K562 (cell line): ENCODE results near the gene DUOXA2.
"Not testable (repeated sequence)": the region's sequence is repeated elsewhere in the genome, so short reads cannot be mapped to it uniquely, and the experiment has no call there.

ENCODE experiments used
- BRCA1 ChIP-seq, 2 experiments: fragments of 450-650 bp in 1 of 2; sonication (generic) in 1 of 2; formaldehyde crosslinking in 1 of 2; IDR thresholded peaks; 2 replicates each; pipeline versions ENCODE4 v1.5.0 to v1.6.1; 2017 to 2020; ENCODE audit warnings: mild to moderate bottlenecking in 1 of 2, missing genetic modification reagents in 1 of 2
- CREM ChIP-seq: IDR thresholded peaks from 2 replicates; pipeline ENCODE4 v1.6.1; 2014; ENCODE audit warnings: antibody characterized with exemption, low read depth
- EZH2 ChIP-seq: IDR thresholded peaks from 2 replicates; pipeline ENCODE4 v1.6.1; 2012; ENCODE audit warnings: low read depth, mild to moderate bottlenecking, inconsistent platforms, low read length, borderline replicate concordance
- JUNB ChIP-seq: fragments of 450-650 bp; formaldehyde crosslinking; conservative IDR thresholded peaks from 2 replicates; pipeline ENCODE4 v1.4.0; 2020; ENCODE audit warnings: mild to moderate bottlenecking
- JUND ChIP-seq, 2 experiments: IDR thresholded peaks; 2 replicates in 1 of 2; 3 replicates in 1 of 2; pipeline ENCODE4 v1.6.1; 2011; ENCODE audit warnings: borderline replicate concordance in 2 of 2, low read depth in 2 of 2, low read length in 2 of 2, improper control_type of control experiment in 1 of 2, missing biosample characterization in 1 of 2, missing genetic modification characterization in 1 of 2, missing genetic modification reagents in 1 of 2
- KDM5B ChIP-seq: fragments of 200-600 bp; sonication (generic); IDR thresholded peaks from 2 replicates; pipeline ENCODE4 v1.6.1; 2012; ENCODE audit warnings: low read depth, mild to moderate bottlenecking, moderate library complexity, low read length, control low read depth, inconsistent platforms; ENCODE audit not compliant: insufficient replicate concordance
- LCOR ChIP-seq: sonication (generic); formaldehyde crosslinking; IDR thresholded peaks from 2 replicates; pipeline ENCODE4 v1.8.0; 2022; ENCODE audit warnings: mild to moderate bottlenecking, missing genetic modification reagents
- TARDBP ChIP-seq: fragments of 450-650 bp; IDR thresholded peaks from 2 replicates; pipeline ENCODE4 v1.6.1; 2016
- TF ChIP-seq, protein P1 (sequence below): fragments of 200-600 bp; sonication (generic); IDR thresholded peaks from one replicate; pipeline ENCODE4 v1.6.1; 2012; ENCODE audit warnings: mild to moderate bottlenecking, low read depth, low read length, inconsistent platforms
- TF ChIP-seq, protein P2 (sequence below): IDR thresholded peaks from 2 replicates; pipeline ENCODE4 v1.6.1; 2014; ENCODE audit warnings: antibody characterized with exemption
- TF ChIP-seq, protein P3 (sequence below): fragments of 250-450 bp; sonication (Bioruptor Pico); IDR thresholded peaks from 2 replicates; pipeline ENCODE4 v1.5.0; 2022; ENCODE audit warnings: mild to moderate bottlenecking
- TF ChIP-seq, protein P4 (sequence below), 2 experiments: IDR thresholded peaks; 2 replicates each; pipeline ENCODE4 v1.6.1; 2011; ENCODE audit warnings: borderline replicate concordance in 1 of 2, control low read depth in 1 of 2, low read depth in 1 of 2, low read length in 1 of 2, mild to moderate bottlenecking in 1 of 2, mixed read lengths in 1 of 2, moderate library complexity in 1 of 2; ENCODE audit not compliant: insufficient read depth in 1 of 2, insufficient read length in 1 of 2, poor library complexity in 1 of 2, severe bottlenecking in 1 of 2; ENCODE audit errors: extremely low read depth in 1 of 2
- TF ChIP-seq, protein P5 (sequence below): fragments of 450-650 bp; IDR thresholded peaks from 2 replicates; pipeline ENCODE4 v1.6.1; 2016; ENCODE audit warnings: antibody characterized with exemption

DNA sequence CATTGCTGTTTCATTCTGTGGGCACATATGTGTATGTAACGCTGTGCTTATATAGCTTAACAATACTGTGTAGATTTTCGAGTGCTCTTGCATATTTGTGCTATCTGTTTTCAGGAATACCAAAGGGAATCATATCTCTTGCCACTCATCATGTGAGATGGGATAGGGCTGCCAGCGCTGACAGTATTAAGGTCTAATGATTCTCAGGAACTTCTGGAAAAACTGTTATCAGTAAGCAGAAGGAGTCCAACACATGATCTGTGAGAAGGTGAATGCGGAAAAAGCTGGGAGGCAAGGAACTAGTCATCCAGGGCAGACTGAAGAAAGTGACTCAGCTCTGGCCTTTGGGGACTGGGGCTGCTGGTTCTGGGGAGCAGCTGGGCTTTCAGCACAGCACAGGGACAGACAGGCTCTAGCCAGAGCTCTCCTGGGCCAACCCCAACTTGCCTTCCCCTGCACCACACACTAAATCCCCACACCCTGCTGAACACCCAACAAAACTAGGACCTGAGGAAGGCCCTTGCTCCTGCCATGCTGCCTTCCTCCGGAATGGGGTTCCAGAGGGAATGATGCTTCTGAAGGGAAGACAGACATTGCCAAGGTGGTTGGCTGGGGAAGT, 34.4 kb upstream of the DUOXA2 start:
- TF ChIP-seq CREM; BRCA1 (IDR thresholded peaks at IDR 0.05); BRCA1 (CRISPR knock-in tag; IDR thresholded peaks at IDR 0.05); KDM5B; LCOR (CRISPR knock-in tag); TARDBP; JUND (IDR thresholded peaks at IDR 0.05; ENCODE audit: borderline replicate concordance, low read depth, low read length); JUND (tag; IDR thresholded peaks at IDR 0.05; ENCODE audit: borderline replicate concordance, low read depth, low read length); JUNB (CRISPR knock-in tag); EZH2: not testable (repeated sequence)
- TF ChIP-seq, protein P1, sequence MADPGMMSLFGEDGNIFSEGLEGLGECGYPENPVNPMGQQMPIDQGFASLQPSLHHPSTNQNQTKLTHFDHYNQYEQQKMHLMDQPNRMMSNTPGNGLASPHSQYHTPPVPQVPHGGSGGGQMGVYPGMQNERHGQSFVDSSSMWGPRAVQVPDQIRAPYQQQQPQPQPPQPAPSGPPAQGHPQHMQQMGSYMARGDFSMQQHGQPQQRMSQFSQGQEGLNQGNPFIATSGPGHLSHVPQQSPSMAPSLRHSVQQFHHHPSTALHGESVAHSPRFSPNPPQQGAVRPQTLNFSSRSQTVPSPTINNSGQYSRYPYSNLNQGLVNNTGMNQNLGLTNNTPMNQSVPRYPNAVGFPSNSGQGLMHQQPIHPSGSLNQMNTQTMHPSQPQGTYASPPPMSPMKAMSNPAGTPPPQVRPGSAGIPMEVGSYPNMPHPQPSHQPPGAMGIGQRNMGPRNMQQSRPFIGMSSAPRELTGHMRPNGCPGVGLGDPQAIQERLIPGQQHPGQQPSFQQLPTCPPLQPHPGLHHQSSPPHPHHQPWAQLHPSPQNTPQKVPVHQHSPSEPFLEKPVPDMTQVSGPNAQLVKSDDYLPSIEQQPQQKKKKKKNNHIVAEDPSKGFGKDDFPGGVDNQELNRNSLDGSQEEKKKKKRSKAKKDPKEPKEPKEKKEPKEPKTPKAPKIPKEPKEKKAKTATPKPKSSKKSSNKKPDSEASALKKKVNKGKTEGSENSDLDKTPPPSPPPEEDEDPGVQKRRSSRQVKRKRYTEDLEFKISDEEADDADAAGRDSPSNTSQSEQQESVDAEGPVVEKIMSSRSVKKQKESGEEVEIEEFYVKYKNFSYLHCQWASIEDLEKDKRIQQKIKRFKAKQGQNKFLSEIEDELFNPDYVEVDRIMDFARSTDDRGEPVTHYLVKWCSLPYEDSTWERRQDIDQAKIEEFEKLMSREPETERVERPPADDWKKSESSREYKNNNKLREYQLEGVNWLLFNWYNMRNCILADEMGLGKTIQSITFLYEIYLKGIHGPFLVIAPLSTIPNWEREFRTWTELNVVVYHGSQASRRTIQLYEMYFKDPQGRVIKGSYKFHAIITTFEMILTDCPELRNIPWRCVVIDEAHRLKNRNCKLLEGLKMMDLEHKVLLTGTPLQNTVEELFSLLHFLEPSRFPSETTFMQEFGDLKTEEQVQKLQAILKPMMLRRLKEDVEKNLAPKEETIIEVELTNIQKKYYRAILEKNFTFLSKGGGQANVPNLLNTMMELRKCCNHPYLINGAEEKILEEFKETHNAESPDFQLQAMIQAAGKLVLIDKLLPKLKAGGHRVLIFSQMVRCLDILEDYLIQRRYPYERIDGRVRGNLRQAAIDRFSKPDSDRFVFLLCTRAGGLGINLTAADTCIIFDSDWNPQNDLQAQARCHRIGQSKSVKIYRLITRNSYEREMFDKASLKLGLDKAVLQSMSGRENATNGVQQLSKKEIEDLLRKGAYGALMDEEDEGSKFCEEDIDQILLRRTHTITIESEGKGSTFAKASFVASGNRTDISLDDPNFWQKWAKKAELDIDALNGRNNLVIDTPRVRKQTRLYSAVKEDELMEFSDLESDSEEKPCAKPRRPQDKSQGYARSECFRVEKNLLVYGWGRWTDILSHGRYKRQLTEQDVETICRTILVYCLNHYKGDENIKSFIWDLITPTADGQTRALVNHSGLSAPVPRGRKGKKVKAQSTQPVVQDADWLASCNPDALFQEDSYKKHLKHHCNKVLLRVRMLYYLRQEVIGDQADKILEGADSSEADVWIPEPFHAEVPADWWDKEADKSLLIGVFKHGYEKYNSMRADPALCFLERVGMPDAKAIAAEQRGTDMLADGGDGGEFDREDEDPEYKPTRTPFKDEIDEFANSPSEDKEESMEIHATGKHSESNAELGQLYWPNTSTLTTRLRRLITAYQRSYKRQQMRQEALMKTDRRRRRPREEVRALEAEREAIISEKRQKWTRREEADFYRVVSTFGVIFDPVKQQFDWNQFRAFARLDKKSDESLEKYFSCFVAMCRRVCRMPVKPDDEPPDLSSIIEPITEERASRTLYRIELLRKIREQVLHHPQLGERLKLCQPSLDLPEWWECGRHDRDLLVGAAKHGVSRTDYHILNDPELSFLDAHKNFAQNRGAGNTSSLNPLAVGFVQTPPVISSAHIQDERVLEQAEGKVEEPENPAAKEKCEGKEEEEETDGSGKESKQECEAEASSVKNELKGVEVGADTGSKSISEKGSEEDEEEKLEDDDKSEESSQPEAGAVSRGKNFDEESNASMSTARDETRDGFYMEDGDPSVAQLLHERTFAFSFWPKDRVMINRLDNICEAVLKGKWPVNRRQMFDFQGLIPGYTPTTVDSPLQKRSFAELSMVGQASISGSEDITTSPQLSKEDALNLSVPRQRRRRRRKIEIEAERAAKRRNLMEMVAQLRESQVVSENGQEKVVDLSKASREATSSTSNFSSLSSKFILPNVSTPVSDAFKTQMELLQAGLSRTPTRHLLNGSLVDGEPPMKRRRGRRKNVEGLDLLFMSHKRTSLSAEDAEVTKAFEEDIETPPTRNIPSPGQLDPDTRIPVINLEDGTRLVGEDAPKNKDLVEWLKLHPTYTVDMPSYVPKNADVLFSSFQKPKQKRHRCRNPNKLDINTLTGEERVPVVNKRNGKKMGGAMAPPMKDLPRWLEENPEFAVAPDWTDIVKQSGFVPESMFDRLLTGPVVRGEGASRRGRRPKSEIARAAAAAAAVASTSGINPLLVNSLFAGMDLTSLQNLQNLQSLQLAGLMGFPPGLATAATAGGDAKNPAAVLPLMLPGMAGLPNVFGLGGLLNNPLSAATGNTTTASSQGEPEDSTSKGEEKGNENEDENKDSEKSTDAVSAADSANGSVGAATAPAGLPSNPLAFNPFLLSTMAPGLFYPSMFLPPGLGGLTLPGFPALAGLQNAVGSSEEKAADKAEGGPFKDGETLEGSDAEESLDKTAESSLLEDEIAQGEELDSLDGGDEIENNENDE = not testable (repeated sequence)
- TF ChIP-seq, protein P2, sequence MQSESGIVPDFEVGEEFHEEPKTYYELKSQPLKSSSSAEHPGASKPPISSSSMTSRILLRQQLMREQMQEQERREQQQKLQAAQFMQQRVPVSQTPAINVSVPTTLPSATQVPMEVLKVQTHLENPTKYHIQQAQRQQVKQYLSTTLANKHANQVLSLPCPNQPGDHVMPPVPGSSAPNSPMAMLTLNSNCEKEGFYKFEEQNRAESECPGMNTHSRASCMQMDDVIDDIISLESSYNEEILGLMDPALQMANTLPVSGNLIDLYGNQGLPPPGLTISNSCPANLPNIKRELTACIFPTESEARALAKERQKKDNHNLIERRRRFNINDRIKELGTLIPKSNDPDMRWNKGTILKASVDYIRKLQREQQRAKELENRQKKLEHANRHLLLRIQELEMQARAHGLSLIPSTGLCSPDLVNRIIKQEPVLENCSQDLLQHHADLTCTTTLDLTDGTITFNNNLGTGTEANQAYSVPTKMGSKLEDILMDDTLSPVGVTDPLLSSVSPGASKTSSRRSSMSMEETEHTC = not testable (repeated sequence)
- TF ChIP-seq, protein P3, sequence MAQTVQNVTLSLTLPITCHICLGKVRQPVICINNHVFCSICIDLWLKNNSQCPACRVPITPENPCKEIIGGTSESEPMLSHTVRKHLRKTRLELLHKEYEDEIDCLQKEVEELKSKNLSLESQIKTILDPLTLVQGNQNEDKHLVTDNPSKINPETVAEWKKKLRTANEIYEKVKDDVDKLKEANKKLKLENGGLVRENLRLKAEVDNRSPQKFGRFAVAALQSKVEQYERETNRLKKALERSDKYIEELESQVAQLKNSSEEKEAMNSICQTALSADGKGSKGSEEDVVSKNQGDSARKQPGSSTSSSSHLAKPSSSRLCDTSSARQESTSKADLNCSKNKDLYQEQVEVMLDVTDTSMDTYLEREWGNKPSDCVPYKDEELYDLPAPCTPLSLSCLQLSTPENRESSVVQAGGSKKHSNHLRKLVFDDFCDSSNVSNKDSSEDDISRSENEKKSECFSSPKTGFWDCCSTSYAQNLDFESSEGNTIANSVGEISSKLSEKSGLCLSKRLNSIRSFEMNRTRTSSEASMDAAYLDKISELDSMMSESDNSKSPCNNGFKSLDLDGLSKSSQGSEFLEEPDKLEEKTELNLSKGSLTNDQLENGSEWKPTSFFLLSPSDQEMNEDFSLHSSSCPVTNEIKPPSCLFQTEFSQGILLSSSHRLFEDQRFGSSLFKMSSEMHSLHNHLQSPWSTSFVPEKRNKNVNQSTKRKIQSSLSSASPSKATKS (CRISPR knock-in tag) = not testable (repeated sequence)
- TF ChIP-seq, protein P4, sequence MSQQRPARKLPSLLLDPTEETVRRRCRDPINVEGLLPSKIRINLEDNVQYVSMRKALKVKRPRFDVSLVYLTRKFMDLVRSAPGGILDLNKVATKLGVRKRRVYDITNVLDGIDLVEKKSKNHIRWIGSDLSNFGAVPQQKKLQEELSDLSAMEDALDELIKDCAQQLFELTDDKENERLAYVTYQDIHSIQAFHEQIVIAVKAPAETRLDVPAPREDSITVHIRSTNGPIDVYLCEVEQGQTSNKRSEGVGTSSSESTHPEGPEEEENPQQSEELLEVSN (IDR thresholded peaks at IDR 0.05; ENCODE audit: borderline replicate concordance in 1 of 2, extremely low read depth in 1 of 2, insufficient read depth in 1 of 2, insufficient read length in 1 of 2, low read depth in 1 of 2, low read length in 1 of 2, poor library complexity in 1 of 2, severe bottlenecking in 1 of 2) = not testable (repeated sequence)
- TF ChIP-seq, protein P5, sequence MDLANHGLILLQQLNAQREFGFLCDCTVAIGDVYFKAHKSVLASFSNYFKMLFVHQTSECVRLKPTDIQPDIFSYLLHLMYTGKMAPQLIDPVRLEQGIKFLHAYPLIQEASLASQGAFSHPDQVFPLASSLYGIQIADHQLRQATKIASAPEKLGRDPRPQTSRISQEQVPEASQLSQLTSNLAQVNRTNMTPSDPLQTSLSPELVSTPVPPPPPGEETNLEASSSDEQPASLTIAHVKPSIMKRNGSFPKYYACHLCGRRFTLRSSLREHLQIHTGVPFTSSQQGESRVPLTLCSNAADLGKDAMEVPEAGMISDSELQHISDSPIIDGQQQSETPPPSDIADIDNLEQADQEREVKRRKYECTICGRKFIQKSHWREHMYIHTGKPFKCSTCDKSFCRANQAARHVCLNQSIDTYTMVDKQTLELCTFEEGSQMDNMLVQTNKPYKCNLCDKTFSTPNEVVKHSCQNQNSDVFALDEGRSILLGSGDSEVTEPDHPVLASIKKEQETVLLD = not testable (repeated sequence)
